Calu3 (cell line): ENCODE data around the gene FRMPD4. TPM values are rescaled to one million over a fixed set of nuclear protein-coding genes. Genes with fewer than 3 reads are reported as not detected.

Experiments
- BruUV-seq: library from RNA; stranded (reverse); fragments of 400-500 nt; replicated peaks from 2 replicates; lab custom pipeline; 2021; lab: Mats Ljungman, UMichigan
- CTCF ChIA-PET: fragments of 300-600 bp; sonication (Branson Sonifier 250); formaldehyde crosslinking; loops from one replicate; lab custom pipeline; 2022; ENCODE audit warnings: antibody characterized with exemption; lab: Charles Lee
- DNase-seq: peaks from one replicate; pipeline ENCODE4 v3.0.0; 2022
- H3K27ac Mint-ChIP-seq: one replicate; pipeline ENCODE4 v1.8.0; 2022; ENCODE audit warnings: mixed read lengths; ENCODE audit not compliant: unreplicated experiment
- H3K27me3 Mint-ChIP-seq: one replicate; pipeline ENCODE4 v1.8.0; 2022; ENCODE audit warnings: mixed read lengths; ENCODE audit not compliant: unreplicated experiment
- H3K36me3 Mint-ChIP-seq: one replicate; pipeline ENCODE4 v1.8.0; 2022; ENCODE audit warnings: mild to moderate bottlenecking, moderate library complexity, mixed read lengths; ENCODE audit not compliant: insufficient read depth, unreplicated experiment
- H3K4me1 Mint-ChIP-seq: one replicate; pipeline ENCODE4 v1.8.0; 2022; ENCODE audit warnings: mild to moderate bottlenecking, low read depth, mixed read lengths; ENCODE audit not compliant: unreplicated experiment
- H3K4me3 Mint-ChIP-seq: one replicate; pipeline ENCODE4 v1.8.0; 2022; ENCODE audit warnings: mild to moderate bottlenecking, low read depth, moderate library complexity, mixed read lengths; ENCODE audit not compliant: unreplicated experiment
- H3K9me3 Mint-ChIP-seq: one replicate; pipeline ENCODE4 v1.8.0; 2022; ENCODE audit warnings: low read depth, mixed read lengths; ENCODE audit not compliant: unreplicated experiment
- CTCF ChIP-seq: fragments of 200-600 bp; IDR thresholded peaks from one replicate; pipeline ENCODE4 v1.8.0; 2022; ENCODE audit warnings: antibody characterized with exemption; ENCODE audit not compliant: unreplicated experiment
- intact Hi-C: fragments of 100-400 bp; cut with micrococcal nuclease; formaldehyde crosslinking; loops from one replicate; pipeline ENCODE4 v1.10.0; 2022; ENCODE audit not compliant: unreplicated experiment
- total RNA-seq: library from RNA; stranded (reverse); gene quantifications from 2 replicates; pipeline ENCODE4 v1.2.3, GENCODE V29; 2022

FRMPD4 gene
- total RNA-seq, 1 experiment from 2014 or later, result not detected

DNA sequence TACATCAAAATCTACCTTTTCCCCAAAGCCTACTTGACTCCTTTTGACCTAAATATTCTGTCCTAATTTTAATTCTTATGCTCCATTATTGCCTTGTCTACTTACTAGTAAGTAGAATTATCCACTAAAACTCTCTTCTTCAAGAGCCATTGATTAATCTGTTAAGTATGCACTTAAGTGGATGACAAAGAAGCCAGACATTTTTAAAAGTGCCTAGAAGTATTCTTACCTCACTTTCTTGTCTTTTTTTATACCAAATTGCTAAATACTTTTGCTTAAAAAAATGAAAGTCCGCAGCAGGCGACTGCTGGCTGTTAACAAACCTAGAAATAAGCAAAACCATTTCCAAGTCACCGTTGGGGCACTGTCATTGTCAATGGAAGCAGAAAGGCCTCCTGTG, 20.1 kb upstream of the FRMPD4 start:
- no peak for DNase-seq
- no peak for TF ChIP-seq CTCF
- intact Hi-C loops, result no loop called here
- H3K27me3 Mint-ChIP-seq, result no peaks in the 10 kb centered on the region
- H3K4me3 Mint-ChIP-seq, result no peak overlapping the region
- no peaks in the 10 kb centered on the region for H3K36me3 Mint-ChIP-seq
- H3K4me1 Mint-ChIP-seq, result peaks cover 15% of the 10 kb centered on the region
- no peak overlapping the region for H3K27ac Mint-ChIP-seq
- CTCF ChIA-PET, result no interaction called here
- no peaks in the 10 kb centered on the region for H3K9me3 Mint-ChIP-seq
- BruUV-seq, result no TSS peak

DNA sequence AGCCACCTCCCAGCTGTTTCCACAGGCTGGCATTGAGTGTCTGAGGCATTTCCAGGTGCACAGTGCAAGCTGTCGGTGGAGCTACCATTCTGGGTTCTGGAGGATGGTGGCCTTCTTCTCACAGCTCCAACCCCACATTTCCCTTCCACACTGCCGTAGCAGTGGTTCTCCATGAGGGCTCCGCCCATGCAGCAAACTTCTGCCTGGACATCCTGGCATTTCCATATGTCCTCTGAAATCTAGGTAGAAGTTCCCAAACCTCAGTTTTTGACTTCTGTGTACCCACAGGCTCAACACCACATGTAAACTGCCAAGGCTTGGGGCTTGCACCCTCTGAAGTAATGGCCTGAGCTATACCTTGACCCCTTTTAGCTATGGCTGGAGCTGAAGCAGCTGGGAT, 10.3 kb upstream of the FRMPD4 start:
- H3K27me3 Mint-ChIP-seq, result peaks cover 37% of the 10 kb centered on the region
- peaks cover 7% of the 10 kb centered on the region for H3K9me3 Mint-ChIP-seq

DNA sequence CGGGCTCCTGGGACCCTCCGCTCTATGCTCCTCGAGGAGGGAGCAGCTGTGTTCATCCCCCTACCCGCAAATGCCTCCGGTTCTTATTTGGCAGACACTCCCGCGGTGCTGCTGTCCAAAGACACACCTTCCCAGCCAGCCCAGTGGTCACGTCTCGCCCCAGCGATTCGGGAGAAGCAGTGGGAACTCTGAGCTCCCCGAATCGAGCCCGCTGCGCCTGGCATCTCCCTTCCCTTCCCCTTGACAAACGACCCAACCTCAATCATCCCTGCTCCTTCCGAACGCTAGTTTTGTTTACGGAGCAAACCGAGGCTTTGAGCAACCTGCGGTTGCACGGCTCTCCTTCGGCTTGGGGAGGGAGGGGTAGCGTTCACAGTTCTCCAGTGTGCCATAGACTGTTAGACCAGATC, 317 bp upstream of the FRMPD4 start:
- CTCF ChIA-PET, result no interaction called here
- Mint-ChIP-seq H3K36me3 (no peaks in the 10 kb centered on the region), H3K9me3 (no peaks in the 10 kb centered on the region), H3K4me3 (peak overlapping the region; percentile 26), H3K4me1 (no peaks in the 10 kb centered on the region), H3K27me3 (peaks cover 12% of the 10 kb centered on the region), H3K27ac (no peak overlapping the region)
- no peak for DNase-seq
- intact Hi-C loops, result no loop called here
- TF ChIP-seq CTCF, result no peak
- BruUV-seq, result no TSS peak

More for the DNA sequence above, 10.3 kb upstream of the FRMPD4 start:
- no peak overlapping the region for H3K4me3 Mint-ChIP-seq
- no TSS peak for BruUV-seq
- no peaks in the 10 kb centered on the region for H3K36me3 Mint-ChIP-seq
- H3K27ac Mint-ChIP-seq, result no peak overlapping the region
- no peak for DNase-seq
- CTCF ChIA-PET, result no interaction called here
- no peak for TF ChIP-seq CTCF
- intact Hi-C loops, result no loop called here
- H3K4me1 Mint-ChIP-seq, result no peaks in the 10 kb centered on the region

- H3K4me1 Mint-ChIP-seq, result no peaks in the 10 kb centered on the region
- no peak overlapping the region for H3K4me3 Mint-ChIP-seq
- peaks cover 12% of the 10 kb centered on the region for H3K27me3 Mint-ChIP-seq
- no TSS peak for BruUV-seq
- no peak for DNase-seq
- no peak for TF ChIP-seq CTCF
- intact Hi-C loops, result no loop called here
- no peak overlapping the region for H3K27ac Mint-ChIP-seq
- no peaks in the 10 kb centered on the region for H3K9me3 Mint-ChIP-seq
- CTCF ChIA-PET, result interaction anchor here (0.6 kb wide), 1 partner anchor 581 kb away, joined by 6 read pairs; no protein-coding TSS in a partner anchor
- no peaks in the 10 kb centered on the region for H3K36me3 Mint-ChIP-seq
Observed at GRCh38 chrX:12139934-12140611, 1.8 kb downstream of the FRMPD4 start.
